Activated CD4-positive, alpha-beta T cell treated with anti-CD3 and anti-CD28 coated beads, Interleukin-2, amount 10 ng/mL, durations not matched to agents 7 days and 5 days (primary cell): ENCODE data around the gene SYNGR4. TPM values are rescaled to one million over a fixed set of nuclear protein-coding genes. Genes with fewer than 3 reads are reported as not detected.

Source experiments
- CTCF ChIA-PET: fragments of 350-600 bp; sonication (Branson Sonifier 250); formaldehyde crosslinking; loops from one replicate; lab custom pipeline; 2021; ENCODE audit warnings: antibody characterized with exemption; lab: Charles Lee
- POLR2A ChIA-PET: fragments of 350-600 bp; sonication (Branson Sonifier 250); formaldehyde crosslinking; loops from one replicate; lab custom pipeline; 2021; ENCODE audit warnings: antibody characterized with exemption; lab: Charles Lee
- DNase-seq: peaks from one replicate; pipeline ENCODE4 v3.0.0-alpha.2; 2020
- H3K27ac Mint-ChIP-seq: one replicate; pipeline ENCODE4 v1.8.0; 2021; ENCODE audit warnings: mild to moderate bottlenecking, moderate library complexity, mixed read lengths
- H3K27me3 Mint-ChIP-seq: one replicate; pipeline ENCODE4 v1.8.0; 2021; ENCODE audit warnings: mixed read lengths
- H3K36me3 Mint-ChIP-seq: one replicate; pipeline ENCODE4 v1.8.0; 2021; ENCODE audit warnings: low read depth, mixed read lengths
- H3K4me1 Mint-ChIP-seq: one replicate; pipeline ENCODE4 v1.8.0; 2021; ENCODE audit warnings: mixed read lengths
- H3K4me3 Mint-ChIP-seq: one replicate; pipeline ENCODE4 v1.8.0; 2021; ENCODE audit warnings: mild to moderate bottlenecking, moderate library complexity, mixed read lengths
- H3K9me3 Mint-ChIP-seq: one replicate; pipeline ENCODE4 v1.8.0; 2021; ENCODE audit warnings: mixed read lengths
- total RNA-seq, 2 experiments: library from RNA; stranded (reverse); gene quantifications; one replicate each; pipeline ENCODE4 v1.2.3, GENCODE V29; 2021

The SYNGR4 gene
- total RNA-seq, 2 experiments from 2014 or later, result not detected

DNA sequence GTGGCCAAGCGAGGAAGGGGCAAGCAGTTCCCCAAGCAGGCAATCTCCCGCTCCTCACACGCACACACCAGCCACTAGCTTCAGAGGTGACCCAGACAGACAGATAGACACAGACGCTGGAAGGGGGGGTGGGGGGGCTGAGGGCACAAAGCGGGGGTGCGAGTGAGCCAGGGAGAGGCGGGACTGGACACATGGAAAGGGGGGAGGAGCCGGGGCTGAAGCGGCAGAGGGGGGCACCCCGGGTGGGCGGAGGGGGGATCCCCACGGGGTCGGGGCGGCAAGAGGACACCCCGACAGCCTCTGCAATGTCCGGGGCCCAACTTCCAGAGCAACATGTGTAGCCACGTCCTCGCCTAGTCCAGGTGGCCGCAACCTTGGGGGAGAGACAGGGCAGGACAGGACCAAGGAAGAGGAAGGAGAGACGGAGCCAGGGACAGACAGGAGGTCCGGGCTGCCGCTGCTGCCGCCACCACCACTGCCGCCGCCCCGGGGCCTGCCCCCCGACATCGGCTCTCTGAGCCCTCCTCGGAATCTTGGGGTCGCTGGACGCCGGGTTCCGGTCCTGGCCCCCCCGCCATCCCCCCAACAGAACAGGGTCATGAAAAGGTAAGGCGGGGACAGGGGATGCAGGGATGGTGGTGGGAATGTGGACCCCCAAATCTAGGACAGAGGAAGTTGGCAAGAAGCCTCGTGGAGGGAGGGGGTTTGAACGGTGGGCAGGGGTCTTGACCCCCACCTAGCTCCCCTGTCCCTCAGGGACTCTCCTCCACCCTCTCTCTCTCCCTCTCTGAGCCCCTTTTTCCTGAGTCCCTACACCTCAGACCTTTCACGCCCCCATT is 30.4 kb downstream of the SYNGR4 start:
- peaks cover 55% of the 10 kb centered on the region for H3K27me3 Mint-ChIP-seq
- no peaks in the 10 kb centered on the region for H3K9me3 Mint-ChIP-seq
- H3K4me3 Mint-ChIP-seq, result no peak overlapping the region
- no peak for DNase-seq
- ChIA-PET CTCF (interaction anchor here (0.6 kb wide), 1 partner anchor 236 kb away, joined by 3 read pairs; no protein-coding TSS in a partner anchor), POLR2A (no interaction called here)
- H3K4me1 Mint-ChIP-seq, result peaks cover 36% of the 10 kb centered on the region
- H3K27ac Mint-ChIP-seq, result no peak overlapping the region
- peaks cover 3% of the 10 kb centered on the region for H3K36me3 Mint-ChIP-seq

GRCh38 chr19:48395170-48395455 is 30.9 kb downstream of the SYNGR4 start:
- H3K36me3 Mint-ChIP-seq, result peaks cover 3% of the 10 kb centered on the region
- H3K27me3 Mint-ChIP-seq, result peaks cover 55% of the 10 kb centered on the region
- POLR2A ChIA-PET, result no interaction called here
- CTCF ChIA-PET, result no interaction called here
- no peaks in the 10 kb centered on the region for H3K9me3 Mint-ChIP-seq
- DNase-seq, result no peak
- H3K4me1 Mint-ChIP-seq, result peaks cover 39% of the 10 kb centered on the region
- H3K4me3 Mint-ChIP-seq, result no peak overlapping the region
- no peak overlapping the region for H3K27ac Mint-ChIP-seq

GRCh38 chr19:48395499-48395898 is 31.3 kb downstream of the SYNGR4 start:
- H3K27me3 Mint-ChIP-seq, result peaks cover 55% of the 10 kb centered on the region

GRCh38 chr19:48396016-48396823 is 32.1 kb downstream of the SYNGR4 start:
- Mint-ChIP-seq H3K27ac (no peak overlapping the region), H3K27me3 (peaks cover 56% of the 10 kb centered on the region), H3K36me3 (peaks cover 3% of the 10 kb centered on the region), H3K9me3 (no peaks in the 10 kb centered on the region), H3K4me3 (no peak overlapping the region), H3K4me1 (peaks cover 40% of the 10 kb centered on the region)
- no peak for DNase-seq
- POLR2A ChIA-PET, result no interaction called here
- CTCF ChIA-PET, result no interaction called here

More at GRCh38 chr19:48395499-48395898, 31.3 kb downstream of the SYNGR4 start:
- H3K4me1 Mint-ChIP-seq, result peaks cover 39% of the 10 kb centered on the region
- no peak overlapping the region for H3K27ac Mint-ChIP-seq
- DNase-seq, result no peak
- POLR2A ChIA-PET, result no interaction called here
- H3K9me3 Mint-ChIP-seq, result no peaks in the 10 kb centered on the region
- CTCF ChIA-PET, result no interaction called here
- H3K36me3 Mint-ChIP-seq, result peaks cover 3% of the 10 kb centered on the region
- H3K4me3 Mint-ChIP-seq, result no peak overlapping the region

GRCh38 chr19:48396824-48397176 is 32.6 kb downstream of the SYNGR4 start:
- Mint-ChIP-seq H3K27me3 (peaks cover 56% of the 10 kb centered on the region), H3K4me1 (peaks cover 36% of the 10 kb centered on the region), H3K36me3 (peaks cover 3% of the 10 kb centered on the region), H3K9me3 (no peaks in the 10 kb centered on the region), H3K4me3 (peak overlapping the region; percentile 77), H3K27ac (no peak overlapping the region)
- POLR2A ChIA-PET, result no interaction called here
- no peak for DNase-seq
- CTCF ChIA-PET, result no interaction called here

GRCh38 chr19:48397263-48398101 is 33.3 kb downstream of the SYNGR4 start:
- Mint-ChIP-seq H3K4me3 (peak overlapping the region; percentile 77), H3K27ac (peak overlapping the region; percentile 94), H3K27me3 (peaks cover 54% of the 10 kb centered on the region), H3K4me1 (peaks cover 34% of the 10 kb centered on the region), H3K9me3 (no peaks in the 10 kb centered on the region), H3K36me3 (peaks cover 3% of the 10 kb centered on the region)
- DNase-seq, result no peak
- CTCF ChIA-PET, result no interaction called here
- POLR2A ChIA-PET, result no interaction called here

- ChIA-PET POLR2A (no interaction called here), CTCF (interaction anchor here (1.0 kb wide), 1 partner anchor 84 kb away, joined by 3 read pairs; no protein-coding TSS in a partner anchor)
- H3K36me3 Mint-ChIP-seq, result peaks cover 3% of the 10 kb centered on the region
- H3K4me1 Mint-ChIP-seq, result peaks cover 32% of the 10 kb centered on the region
- peaks cover 48% of the 10 kb centered on the region for H3K27me3 Mint-ChIP-seq
- peak overlapping the region; percentile 94 for H3K27ac Mint-ChIP-seq
- no peaks in the 10 kb centered on the region for H3K9me3 Mint-ChIP-seq
- H3K4me3 Mint-ChIP-seq, result peak overlapping the region; percentile 77
- DNase-seq, result no peak
Observed at GRCh38 chr19:48398102-48398374, 33.9 kb downstream of the SYNGR4 start.

DNA sequence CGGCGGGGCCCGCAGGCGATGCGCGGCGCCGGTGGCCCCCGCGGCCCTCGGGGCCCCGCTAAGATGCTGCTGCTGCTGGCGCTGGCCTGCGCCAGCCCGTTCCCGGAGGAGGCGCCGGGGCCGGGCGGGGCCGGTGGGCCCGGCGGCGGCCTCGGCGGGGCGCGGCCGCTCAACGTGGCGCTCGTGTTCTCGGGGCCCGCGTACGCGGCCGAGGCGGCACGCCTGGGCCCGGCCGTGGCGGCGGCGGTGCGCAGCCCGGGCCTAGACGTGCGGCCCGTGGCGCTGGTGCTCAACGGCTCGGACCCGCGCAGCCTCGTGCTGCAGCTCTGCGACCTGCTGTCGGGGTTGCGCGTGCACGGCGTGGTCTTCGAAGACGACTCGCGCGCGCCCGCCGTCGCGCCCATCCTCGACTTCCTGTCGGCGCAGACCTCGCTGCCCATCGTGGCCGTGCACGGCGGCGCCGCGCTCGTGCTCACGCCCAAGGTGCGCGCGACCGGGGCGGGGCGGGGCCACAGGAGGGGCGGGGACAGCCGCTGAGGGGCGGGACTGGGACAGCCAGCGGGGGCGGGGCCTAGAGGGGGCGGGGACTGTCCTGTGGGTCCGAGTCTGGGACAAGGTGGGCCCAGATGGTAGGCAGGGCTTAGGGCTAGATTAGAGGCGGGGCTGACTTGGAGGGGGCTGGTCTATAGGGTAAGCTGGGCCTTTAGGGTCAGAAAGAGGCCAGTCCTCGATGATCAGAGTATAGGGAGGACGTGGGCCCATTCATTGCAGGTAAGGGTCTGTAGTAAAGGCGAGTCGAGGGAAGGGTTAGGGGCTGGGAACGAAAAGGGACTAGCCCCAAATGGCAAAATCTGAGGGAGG is 34.4 kb downstream of the SYNGR4 start:
- DNase-seq, result peak; percentile 86
- H3K27ac Mint-ChIP-seq, result peak overlapping the region; percentile 12
- POLR2A ChIA-PET, result no interaction called here
- H3K4me1 Mint-ChIP-seq, result peaks cover 35% of the 10 kb centered on the region
- peaks cover 45% of the 10 kb centered on the region for H3K27me3 Mint-ChIP-seq
- no peaks in the 10 kb centered on the region for H3K9me3 Mint-ChIP-seq
- H3K36me3 Mint-ChIP-seq, result peaks cover 3% of the 10 kb centered on the region
- CTCF ChIA-PET, result interaction anchor here (1.0 to 4.9 kb wide), 2 partner anchors 7 to 85 kb away, joined by 3 to 25 read pairs; partner anchors contain the start of gene KDELR1
- H3K4me3 Mint-ChIP-seq, result peak overlapping the region; percentile 77

- H3K4me1 Mint-ChIP-seq, result peaks cover 30% of the 10 kb centered on the region
- peaks cover 3% of the 10 kb centered on the region for H3K36me3 Mint-ChIP-seq
- H3K27ac Mint-ChIP-seq, result no peak overlapping the region
- H3K4me3 Mint-ChIP-seq, result no peak overlapping the region
- peaks cover 32% of the 10 kb centered on the region for H3K27me3 Mint-ChIP-seq
- ChIA-PET POLR2A (no interaction called here), CTCF (interaction anchor here (0.6 to 4.9 kb wide), 3 partner anchors 9 to 106 kb away, joined by 3 to 25 read pairs (median 3); partner anchors contain the start of gene KDELR1)
- DNase-seq, result no peak
- H3K9me3 Mint-ChIP-seq, result no peaks in the 10 kb centered on the region
Observed at GRCh38 chr19:48400018-48400742, 36.0 kb downstream of the SYNGR4 start.

GRCh38 chr19:48401287-48401686 is 37.1 kb downstream of the SYNGR4 start:
- peaks cover 24% of the 10 kb centered on the region for H3K27me3 Mint-ChIP-seq
- H3K27ac Mint-ChIP-seq, result no peak overlapping the region
- peaks cover 3% of the 10 kb centered on the region for H3K36me3 Mint-ChIP-seq
- POLR2A ChIA-PET, result no interaction called here
- CTCF ChIA-PET, result interaction anchor here (0.8 to 4.9 kb wide), 3 partner anchors 10 to 105 kb away, joined by 3 to 25 read pairs (median 3); partner anchors contain the start of gene KDELR1
- H3K9me3 Mint-ChIP-seq, result no peaks in the 10 kb centered on the region
- H3K4me3 Mint-ChIP-seq, result no peak overlapping the region
- DNase-seq, result no peak
- H3K4me1 Mint-ChIP-seq, result peaks cover 30% of the 10 kb centered on the region

- POLR2A ChIA-PET, result no interaction called here
- peak overlapping the region; percentile 67 for H3K27ac Mint-ChIP-seq
Observed at GRCh38 chr19:48403606-48404005, 39.4 kb downstream of the SYNGR4 start.

More at GRCh38 chr19:48403606-48404005, 39.4 kb downstream of the SYNGR4 start:
- CTCF ChIA-PET, result interaction anchor here (0.6 to 4.9 kb wide), 6 partner anchors 9 to 48 kb away, joined by 3 to 25 read pairs (median 3); partner anchors contain the start of gene KDELR1
- H3K9me3 Mint-ChIP-seq, result no peaks in the 10 kb centered on the region
- H3K27me3 Mint-ChIP-seq, result peaks cover 17% of the 10 kb centered on the region
- H3K4me1 Mint-ChIP-seq, result peaks cover 19% of the 10 kb centered on the region
- no peak overlapping the region for H3K4me3 Mint-ChIP-seq
- peaks cover 3% of the 10 kb centered on the region for H3K36me3 Mint-ChIP-seq
- peak; percentile 65 for DNase-seq
